ENCODE measurements around the gene EFCAB6. TPM values are rescaled to one million over a fixed set of nuclear protein-coding genes. Genes with fewer than 3 reads are reported as not detected.

The EFCAB6 gene
- total and polyA plus RNA-seq, 10 of the 15 experiments (the other 5 are each of a cell fraction or from before 2014, with no cell fraction given), result 0.05 to 0.42 (median 0.19) TPM

- TF ChIP-seq ATF3 (IDR thresholded peaks at IDR 0.05; ENCODE audit: borderline replicate concordance, extremely low read depth, low read depth, low read length), result no peak
- TF ChIP-seq CEBPB (IDR thresholded peaks at IDR 0.05; ENCODE audit: borderline replicate concordance in 1 of 2, low read depth in 2 of 2, low read length in 2 of 2), result no peak
- TF ChIP-seq MYC (IDR thresholded peaks at IDR 0.05; ENCODE audit: insufficient read depth, insufficient read length, insufficient replicate concordance, low read length, severe bottlenecking), result no peak
- no peak for TF ChIP-seq CHD1 (IDR thresholded peaks at IDR 0.05; ENCODE audit: low read depth, low read length)
- TF ChIP-seq NFXL1 (IDR thresholded peaks at IDR 0.05; ENCODE audit: borderline replicate concordance), result no peak
- TF ChIP-seq ZNF217 (IDR thresholded peaks at IDR 0.05), result no peak
- no peak for TF ChIP-seq ZBTB40 (IDR thresholded peaks at IDR 0.05; ENCODE audit: borderline replicate concordance)
- TF ChIP-seq CREB1 (IDR thresholded peaks at IDR 0.05; ENCODE audit: low read depth), result no peak
- no peak for TF ChIP-seq ASH2L (IDR thresholded peaks at IDR 0.05; ENCODE audit: borderline replicate concordance, low read depth)
Measured at GRCh38 chr22:43631846-43632245, 180.3 kb downstream of the EFCAB6 start (continued).

Measured in GM12878 (cell line).